Psoas muscle (tissue), 8 donors: Measurements from ENCODE around the gene NRP1. TPM values are rescaled to one million over a fixed set of nuclear protein-coding genes. Genes with fewer than 3 reads are reported as not detected.

Experiments used
- ATAC-seq, 4 donors: fragments of 200-7000 bp; cut with Tn5 transposase; one replicate each; pipeline ENCODE4 v1.9.1; 2020; ENCODE audit warnings: moderate library complexity in 3 of 4, mild to moderate bottlenecking in 2 of 4
- DNase-seq, 2 donors: peaks; one replicate each; pipeline ENCODE4 v3.0.0-alpha.2; 2020
- H3K27ac ChIP-seq: fragments of 200-600 bp; one replicate; pipeline ENCODE4 v1.8.0; 2022
- H3K27me3 ChIP-seq, 3 donors: fragments of 200-600 bp in 1 of 3; one replicate each; pipeline versions ENCODE4 v1.6.1 to v1.8.0; 2013 to 2022; ENCODE audit warnings: low read length in 2 of 3, mild to moderate bottlenecking in 2 of 3, moderate library complexity in 1 of 3; ENCODE audit not compliant: insufficient read depth in 3 of 3
- H3K36me3 ChIP-seq, 2 donors: fragments of 200-600 bp in 1 of 2; one replicate each; pipeline versions ENCODE4 v1.6.1 to v1.8.0; 2013 to 2022; ENCODE audit warnings: low read depth in 1 of 2, mild to moderate bottlenecking in 1 of 2, moderate library complexity in 1 of 2; ENCODE audit not compliant: insufficient read depth in 1 of 2
- H3K4me1 ChIP-seq: fragments of 200-600 bp; one replicate; pipeline ENCODE4 v1.8.0; 2022
- H3K4me3 ChIP-seq: fragments of 200-600 bp; one replicate; pipeline ENCODE4 v1.8.0; 2022; ENCODE audit warnings: mild to moderate bottlenecking
- H3K9me3 ChIP-seq: fragments of 200-600 bp; one replicate; pipeline ENCODE4 v1.8.0; 2022
- WGBS, 3 donors: extraction: QIAGEN DNeasy Blood & Tissue Kit; methylation state at CpG; one replicate each; pipeline versions ENCODE4 v1.1.6 to v1.1.7; 2013; 5-methylcytosine and 5-hydroxymethylcytosine counted together
- intact Hi-C, 2 donors: fragments of 100-400 bp; cut with DNase I; formaldehyde crosslinking; loops; one replicate each; pipeline versions ENCODE4 v1.11.0 to v1.14.2; 2022
- polyA plus RNA-seq, 3 donors: library from polyadenylated mRNA; stranded (reverse); fragments of 200-250 nt; gene quantifications; one replicate each; pipeline ENCODE4 v1.2.3, GENCODE V29; 2013
- total RNA-seq, 4 donors: library from RNA; stranded (reverse); fragmentation: NEBNext Ultra II Directional in 2 of 4; extraction: Animal tissue kit (Norgen Biotek cat#: 25700) in 2 of 4; gene quantifications; one replicate each; pipeline versions ENCODE4 v1.2.1 to v1.2.4, GENCODE V29; 2021 to 2023
- TF ChIP-seq, protein P1 (sequence below): fragments of 200-600 bp; IDR thresholded peaks from one replicate; pipeline ENCODE4 v1.8.0; 2022; ENCODE audit warnings: antibody characterized with exemption
- donor health status: healthy with polysubstance abuse.
- donor health status: DM: no; HTN: no; CAD: no; lungs with moderate emphysema.
- donor health status: Bipolar disorder and iron deficiency.
- donor health status: healthy.
- donor health status: DM: yes; HTN: yes; CAD: no.
- donor health status: DM: no; HTN: no; CAD: no.
- donor health status: DM: no; HTN: no; CAD: no.
- donor health status: DM: yes; HTN: yes; CAD: no.

The NRP1 gene
- total and polyA plus RNA-seq, 7 donors: 10.9 to 54.8 (median 31.2) TPM

DNA sequence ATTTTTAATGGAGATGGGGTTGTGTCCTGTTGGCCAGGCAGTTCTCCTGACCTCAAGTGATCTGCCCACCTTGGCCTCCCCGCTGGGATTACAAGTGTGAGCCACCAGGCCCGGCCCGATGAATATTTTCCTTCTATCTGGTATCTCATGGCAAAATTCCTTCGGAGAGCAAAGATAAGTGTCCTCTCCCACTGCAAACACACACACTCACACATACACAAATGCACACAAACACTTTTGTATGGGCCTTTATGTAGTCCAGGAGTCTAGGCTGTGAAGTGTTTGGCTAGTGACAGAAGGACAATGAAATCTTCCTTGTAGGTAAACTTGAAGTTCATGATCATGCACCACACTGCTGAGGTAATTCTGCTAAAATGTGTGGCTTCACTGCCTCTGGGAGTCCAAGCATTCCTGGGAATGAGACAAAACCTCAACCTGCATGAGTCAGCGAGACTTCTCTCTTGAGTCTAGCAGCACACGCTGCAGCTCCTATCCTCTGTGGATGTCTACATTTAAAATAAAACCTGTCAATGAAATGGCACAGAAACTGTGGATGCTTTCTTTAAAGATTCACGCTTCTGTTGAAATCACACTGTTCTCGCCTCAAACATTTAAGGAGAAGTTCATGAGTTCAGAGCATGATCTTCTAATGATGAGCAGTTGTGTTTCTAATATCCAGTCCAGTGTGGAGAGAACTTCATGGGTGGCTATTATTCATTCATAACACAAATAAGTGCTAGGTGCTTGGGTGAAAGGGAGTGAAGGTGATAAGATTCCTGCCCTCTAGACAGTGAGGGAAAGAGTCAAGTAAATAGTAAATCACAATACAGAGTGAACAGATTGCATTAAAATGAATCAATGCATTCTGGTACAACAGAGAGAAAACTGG lies 96.5 kb downstream of the NRP1 start:
- 93 to 97% (median 93%) methylated on average over 8 of the region's 8 CpGs for WGBS, 3 donors
- H3K4me3 ChIP-seq: no peak overlapping the region

GRCh38 chr10:33236916-33237315 lies 97.6 kb downstream of the NRP1 start:
- WGBS, 3 donors: 69 to 72% (median 71%) methylated on average over 6 of the region's 6 CpGs
- no peak for ATAC-seq
- no peak for DNase-seq
- TF ChIP-seq, protein P1, sequence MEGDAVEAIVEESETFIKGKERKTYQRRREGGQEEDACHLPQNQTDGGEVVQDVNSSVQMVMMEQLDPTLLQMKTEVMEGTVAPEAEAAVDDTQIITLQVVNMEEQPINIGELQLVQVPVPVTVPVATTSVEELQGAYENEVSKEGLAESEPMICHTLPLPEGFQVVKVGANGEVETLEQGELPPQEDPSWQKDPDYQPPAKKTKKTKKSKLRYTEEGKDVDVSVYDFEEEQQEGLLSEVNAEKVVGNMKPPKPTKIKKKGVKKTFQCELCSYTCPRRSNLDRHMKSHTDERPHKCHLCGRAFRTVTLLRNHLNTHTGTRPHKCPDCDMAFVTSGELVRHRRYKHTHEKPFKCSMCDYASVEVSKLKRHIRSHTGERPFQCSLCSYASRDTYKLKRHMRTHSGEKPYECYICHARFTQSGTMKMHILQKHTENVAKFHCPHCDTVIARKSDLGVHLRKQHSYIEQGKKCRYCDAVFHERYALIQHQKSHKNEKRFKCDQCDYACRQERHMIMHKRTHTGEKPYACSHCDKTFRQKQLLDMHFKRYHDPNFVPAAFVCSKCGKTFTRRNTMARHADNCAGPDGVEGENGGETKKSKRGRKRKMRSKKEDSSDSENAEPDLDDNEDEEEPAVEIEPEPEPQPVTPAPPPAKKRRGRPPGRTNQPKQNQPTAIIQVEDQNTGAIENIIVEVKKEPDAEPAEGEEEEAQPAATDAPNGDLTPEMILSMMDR: no peak
- H3K27me3 ChIP-seq: no peaks in the 10 kb centered on the region
- H3K36me3 ChIP-seq: peaks cover 0 to 9% of the 10 kb centered on the region in 2 donors
- H3K4me3 ChIP-seq: no peak overlapping the region
- intact Hi-C loops: no loop called here
- H3K27ac ChIP-seq: peak overlapping the region; percentile 3
- H3K4me1 ChIP-seq: peaks cover 9% of the 10 kb centered on the region
- no peaks in the 10 kb centered on the region for H3K9me3 ChIP-seq

More for the DNA sequence above, 96.5 kb downstream of the NRP1 start:
- no peak for DNase-seq
- peaks cover 9% of the 10 kb centered on the region for H3K4me1 ChIP-seq
- intact Hi-C loops: no loop called here
- H3K9me3 ChIP-seq: no peaks in the 10 kb centered on the region
- ATAC-seq: peak in 3 of 4 donors; percentile 26 to 80 (median 78)
- H3K27ac ChIP-seq: peak overlapping the region; percentile 8
- no peaks in the 10 kb centered on the region for H3K27me3 ChIP-seq
- H3K36me3 ChIP-seq: peaks cover 0 to 9% of the 10 kb centered on the region in 2 donors
- TF ChIP-seq, protein P1: no peak

GRCh38 chr10:33235951-33236350 lies 98.5 kb downstream of the NRP1 start:
- Histone ChIP-seq H3K9me3 (no peaks in the 10 kb centered on the region), H3K27me3 (no peaks in the 10 kb centered on the region), H3K27ac (peak overlapping the region; percentile 25), H3K4me1 (peaks cover 9% of the 10 kb centered on the region), H3K36me3 (peaks cover 0 to 9% of the 10 kb centered on the region in 2 donors), H3K4me3 (no peak overlapping the region)
- WGBS, 3 donors: 92 to 96% (median 92%) methylated on average over 3 of the region's 3 CpGs
- no peak for ATAC-seq
- intact Hi-C loops: no loop called here
- TF ChIP-seq, protein P1: no peak
- DNase-seq: no peak

DNA sequence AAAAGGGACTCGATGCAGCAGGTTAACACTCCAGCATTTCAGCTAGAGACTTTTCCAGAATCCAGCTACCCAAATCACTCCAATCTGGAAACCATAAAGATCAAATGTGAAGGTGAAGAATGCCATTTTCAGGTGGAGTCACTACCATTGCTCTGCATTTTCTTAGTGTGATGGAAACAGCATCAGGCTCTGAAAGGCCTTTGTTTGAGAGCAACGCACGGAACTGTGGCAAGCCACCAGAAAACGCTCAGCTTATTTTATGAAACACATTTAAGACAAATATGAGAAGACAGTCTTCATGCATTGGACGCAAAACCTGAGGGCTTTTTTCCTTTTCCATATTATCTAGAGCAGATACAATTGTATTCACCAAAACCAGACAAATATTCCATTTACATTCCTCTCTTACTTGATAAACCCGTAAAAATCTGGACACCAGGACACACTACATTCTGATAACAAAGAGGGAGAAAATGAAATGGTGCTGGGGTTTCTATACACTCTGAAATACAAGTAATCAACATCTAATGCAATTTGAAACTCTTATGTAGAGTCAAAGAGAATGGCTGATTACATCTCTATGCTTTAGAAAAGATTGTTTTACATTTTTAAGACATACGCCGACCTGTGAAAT lies 99.1 kb downstream of the NRP1 start:
- peaks cover 9% of the 10 kb centered on the region for H3K4me1 ChIP-seq
- TF ChIP-seq, protein P1: no peak
- peaks cover 0 to 9% of the 10 kb centered on the region in 2 donors for H3K36me3 ChIP-seq
- DNase-seq: no peak
- no peaks in the 10 kb centered on the region for H3K27me3 ChIP-seq
- H3K27ac ChIP-seq: peak overlapping the region; percentile 25
- H3K9me3 ChIP-seq: no peaks in the 10 kb centered on the region
- H3K4me3 ChIP-seq: no peak overlapping the region
- WGBS, 3 donors: 69 to 79% (median 74%) methylated on average over 8 of the region's 8 CpGs
- no peak for ATAC-seq
- intact Hi-C loops: no loop called here
